ENCODE results near the gene TMBIM1.

GRCh38 chr2:218238887-218239286 lies 53.4 kb downstream of the TMBIM1 start:
- TF ChIP-seq CTCF (IDR thresholded peaks at IDR 0.05; ENCODE audit: low read length) (no peak), EZH2 (IDR thresholded peaks at IDR 0.05; ENCODE audit: borderline replicate concordance, low read length) (no peak)
